Left lung (tissue), 10 donors: ENCODE measurements around the gene MCM6. TPM values are rescaled to one million over a fixed set of nuclear protein-coding genes. Genes with fewer than 3 reads are reported as not detected.

Source experiments
- ATAC-seq: fragments of 200-7000 bp; cut with Tn5 transposase; one replicate; pipeline ENCODE4 v1.9.1; 2020; ENCODE audit warnings: moderate library complexity
- DNase-seq, 4 donors: peaks; one replicate each; pipeline ENCODE4 v3.0.0-alpha.2; 2013 to 2020
- H3K27ac ChIP-seq, 2 donors: fragments of 200-600 bp; sonication (generic) in 1 of 2; one replicate each; pipeline versions ENCODE4 v1.5.0 to v1.8.0; 2020 to 2021
- H3K27me3 ChIP-seq, 2 donors: fragments of 200-600 bp; sonication (generic) in 1 of 2; one replicate each; pipeline versions ENCODE4 v1.5.0 to v1.8.0; 2020 to 2021
- H3K36me3 ChIP-seq, 2 donors: fragments of 200-600 bp; sonication (generic) in 1 of 2; one replicate each; pipeline versions ENCODE4 v1.5.0 to v1.8.0; 2020 to 2021
- H3K4me1 ChIP-seq, 2 donors: fragments of 200-600 bp; one replicate each; pipeline ENCODE4 v1.8.0; 2021
- H3K4me3 ChIP-seq, 2 donors: fragments of 200-600 bp; sonication (generic) in 1 of 2; one replicate each; pipeline versions ENCODE4 v1.5.0 to v1.8.0; 2020 to 2021; ENCODE audit warnings: mild to moderate bottlenecking in 1 of 2
- H3K9me3 ChIP-seq, 2 donors: fragments of 200-600 bp; sonication (generic) in 1 of 2; one replicate each; pipeline versions ENCODE4 v1.5.0 to v1.8.0; 2020 to 2021
- CTCF ChIP-seq, 2 donors: fragments of 200-600 bp; sonication (generic) in 1 of 2; IDR thresholded peaks; one replicate each; pipeline versions ENCODE4 v1.5.0 to v1.8.0; 2021; ENCODE audit warnings: antibody characterized with exemption in 2 of 2
- intact Hi-C, 2 donors: fragments of 100-400 bp; cut with DNase I; formaldehyde crosslinking; loops; one replicate each; pipeline versions ENCODE4 v1.11.2 to v1.14.2; 2022
- polyA plus RNA-seq, 6 donors: library from polyadenylated mRNA; unstranded; fragments of 120-200 nt; gene quantifications; one replicate each; pipeline ENCODE4 v1.2.1, GENCODE V29; 2013; ENCODE audit not compliant: insufficient read length in 6 of 6
- total RNA-seq, 2 donors: library from RNA; stranded (reverse); fragmentation: NEBNext Ultra II Directional; extraction: Animal tissue kit (Norgen Biotek cat#: 25700); gene quantifications; one replicate each; pipeline ENCODE4 v1.2.1, GENCODE V29; 2021
- donor health status: DM: no; HTN: yes; CAD: no.
- donor health status: DM: no; HTN: no; CAD: no.

Gene MCM6
- total and polyA plus RNA-seq, 8 donors = 21.1 to 60.8 (median 50.1) TPM

GRCh38 chr2:135792401-135793150, 83.7 kb downstream of the MCM6 start:
- ATAC-seq = no peak
- intact Hi-C loops = no loop called here
- peaks cover 0 to 10% of the 10 kb centered on the region in 2 donors for H3K36me3 ChIP-seq
- no peaks in the 10 kb centered on the region for H3K4me1 ChIP-seq
- DNase-seq = no peak
- H3K27ac ChIP-seq = no peak overlapping the region
- H3K4me3 ChIP-seq = no peak overlapping the region
- H3K27me3 ChIP-seq = no peaks in the 10 kb centered on the region
- TF ChIP-seq CTCF (IDR thresholded peaks at IDR 0.05) = no peak
- no peaks in the 10 kb centered on the region for H3K9me3 ChIP-seq

DNA sequence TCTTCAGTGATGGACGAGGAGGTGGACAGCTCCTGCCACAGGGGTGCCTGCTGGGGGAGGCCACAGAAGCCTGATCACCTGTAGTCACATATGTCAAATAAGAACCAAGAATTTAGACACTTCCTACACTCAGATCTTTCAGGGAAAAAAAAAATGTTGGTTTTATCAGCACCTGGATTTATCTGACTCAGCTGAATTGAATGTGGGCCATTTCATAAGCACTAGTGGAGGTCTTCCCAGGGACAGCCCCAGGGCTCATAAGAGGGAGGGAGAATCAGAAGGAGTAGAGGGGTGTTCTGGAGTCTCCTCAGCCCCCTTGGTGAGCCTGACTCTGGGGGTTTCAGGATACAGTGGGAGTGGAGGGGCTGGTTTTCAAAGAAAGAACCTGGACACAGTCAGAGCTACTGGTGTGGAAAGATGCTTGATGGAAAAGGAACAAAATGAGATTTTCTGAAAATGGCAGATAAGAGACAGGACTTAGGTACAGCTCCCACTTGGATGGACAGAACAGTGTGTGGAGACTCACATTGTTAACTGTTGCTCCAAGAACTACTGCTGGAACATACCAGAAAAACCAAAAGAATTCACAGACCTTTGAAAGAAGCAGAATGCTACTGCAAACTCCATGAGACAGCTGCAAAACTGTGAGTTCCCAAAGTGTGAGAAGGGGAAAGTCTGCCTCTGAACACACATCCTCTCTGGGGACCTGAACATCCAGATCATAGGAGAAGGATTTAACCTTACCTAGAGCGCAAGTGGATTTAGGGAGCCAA, 84.6 kb downstream of the MCM6 start:
- Histone ChIP-seq H3K27me3 (no peaks in the 10 kb centered on the region), H3K27ac (no peak overlapping the region), H3K4me1 (no peaks in the 10 kb centered on the region), H3K4me3 (no peak overlapping the region), H3K36me3 (peaks cover 0 to 17% of the 10 kb centered on the region in 2 donors), H3K9me3 (no peaks in the 10 kb centered on the region)
- no peak for ATAC-seq
- no peak for TF ChIP-seq CTCF (IDR thresholded peaks at IDR 0.05)
- intact Hi-C loops = no loop called here
- no peak for DNase-seq

- Histone ChIP-seq H3K36me3 (peaks cover 0 to 27% of the 10 kb centered on the region in 2 donors), H3K4me3 (no peak overlapping the region), H3K4me1 (no peaks in the 10 kb centered on the region), H3K27me3 (no peaks in the 10 kb centered on the region), H3K27ac (no peak overlapping the region), H3K9me3 (no peaks in the 10 kb centered on the region)
- DNase-seq = no peak
- intact Hi-C loops = no loop called here
- no peak for TF ChIP-seq CTCF (IDR thresholded peaks at IDR 0.05)
- no peak for ATAC-seq
Measured at GRCh38 chr2:135790423-135790822, 85.8 kb downstream of the MCM6 start.

Other genes with a start within 250 kb of the MCM6 start
- gene UBXN4, start 134.6 kb downstream of the MCM6 start, total RNA-seq = 100 to 1,000 TPM in 1 of 2 donors, 10 to 100 TPM in 1; 88.8 to 114 TPM
- gene UBXN4, start 134.6 kb downstream of the MCM6 start, polyA plus RNA-seq = 100 to 1,000 TPM; 129 to 153 (median 143) TPM
- under 1 TPM; 0.08 to 0.09 TPM for gene LCT, start 39.3 kb downstream of the MCM6 start, total RNA-seq
- under 1 TPM; 0.07 to 0.24 (median 0.15) TPM for gene LCT, start 39.3 kb downstream of the MCM6 start, polyA plus RNA-seq
- 10 to 100 TPM; 46.9 to 56.0 TPM for gene DARS1, start 109.2 kb upstream of the MCM6 start, total RNA-seq
- 100 to 1,000 TPM; 118 to 165 (median 141) TPM for gene DARS1, start 109.2 kb upstream of the MCM6 start, polyA plus RNA-seq
- gene CXCR4, start 241.7 kb upstream of the MCM6 start, total RNA-seq = 10 to 100 TPM; 21.3 to 54.9 TPM
- 10 to 100 TPM; 36.4 to 67.3 (median 45.9) TPM for gene CXCR4, start 241.7 kb upstream of the MCM6 start, polyA plus RNA-seq